IMR-90 (cell line): ENCODE results near the gene DCUN1D3. TPM values are rescaled to one million over a fixed set of nuclear protein-coding genes. Genes with fewer than 3 reads are reported as not detected.

Source experiments
- ATAC-seq: fragments of 200-7000 bp; cut with Tn5 transposase; 2 replicates; pipeline ENCODE4 v1.9.1; 2020; ENCODE audit warnings: low read depth, mild to moderate bottlenecking, moderate library complexity
- BruUV-seq: library from RNA; stranded (reverse); fragments of 400-500 nt; replicated peaks from 2 replicates; lab custom pipeline; 2021; lab: Mats Ljungman, UMichigan
- CTCF ChIA-PET: fragments of 300-600 bp; formaldehyde crosslinking; extraction: SDS; loops from one replicate; lab custom pipeline; 2021; ENCODE audit warnings: antibody characterized with exemption; lab: Yijun Ruan, JAX
- POLR2A ChIA-PET: fragments of 300-600 bp; sonication (Branson Sonifier 250); formaldehyde crosslinking; loops from one replicate; lab custom pipeline; 2022; ENCODE audit warnings: antibody characterized with exemption; ENCODE audit not compliant: unreplicated experiment; lab: Charles Lee
- DNase-seq: peaks from one replicate; pipeline ENCODE4 v3.0.0; 2013
- H2AFZ ChIP-seq: replicated peaks from 2 replicates; pipeline ENCODE3; 2013; ENCODE audit warnings: low read length, mild to moderate bottlenecking; ENCODE audit not compliant: poor library complexity
- H2AK5ac ChIP-seq: 2 replicates; pipeline ENCODE4 v1.6.1; 2013; ENCODE audit warnings: low read depth, low read length, inconsistent platforms
- H2AK9ac ChIP-seq: replicated peaks from 2 replicates; pipeline ENCODE3; 2013; ENCODE audit warnings: mild to moderate bottlenecking, low read depth, low read length, moderate library complexity; ENCODE audit not compliant: poor library complexity
- H2BK120ac ChIP-seq: 2 replicates; pipeline ENCODE4 v1.6.1; 2013; ENCODE audit warnings: low read depth, low read length, inconsistent platforms
- H2BK15ac ChIP-seq: 3 replicates; pipeline ENCODE4 v1.6.1; 2013; ENCODE audit warnings: low read depth, low read length, inconsistent platforms
- H2BK20ac ChIP-seq: 2 replicates; pipeline ENCODE4 v1.6.1; 2013; ENCODE audit warnings: low read depth, mild to moderate bottlenecking, inconsistent platforms, low read length, moderate library complexity
- H2BK5ac ChIP-seq: 2 replicates; pipeline ENCODE4 v1.6.1; 2013; ENCODE audit warnings: mild to moderate bottlenecking, low read depth, low read length, inconsistent platforms; ENCODE audit not compliant: poor library complexity, severe bottlenecking
- H3K14ac ChIP-seq: replicated peaks from 2 replicates; pipeline ENCODE4 v1.6.1; 2013; ENCODE audit warnings: low read depth, low read length, inconsistent platforms
- H3K18ac ChIP-seq: 2 replicates; pipeline ENCODE4 v1.6.1; 2013; ENCODE audit warnings: low read depth, low read length, control low read depth
- H3K23ac ChIP-seq: 2 replicates; pipeline ENCODE4 v1.6.1; 2013; ENCODE audit warnings: low read depth, low read length, inconsistent platforms
- H3K27ac ChIP-seq: 2 replicates; pipeline ENCODE4 v1.5.1; 2013; ENCODE audit warnings: mild to moderate bottlenecking, control low read depth, low read length; ENCODE audit not compliant: insufficient read depth
- H3K27me3 ChIP-seq: 2 replicates; pipeline ENCODE4 v1.6.1; 2013; ENCODE audit warnings: low read length; ENCODE audit not compliant: control insufficient read depth, insufficient read depth
- H3K36me3 ChIP-seq: 2 replicates; pipeline ENCODE4 v1.6.1; 2013; ENCODE audit warnings: low read length, mixed read lengths; ENCODE audit not compliant: control insufficient read depth, insufficient read depth
- H3K4ac ChIP-seq: 2 replicates; pipeline ENCODE4 v1.6.1; 2013; ENCODE audit warnings: low read depth, low read length, inconsistent platforms
- H3K4me1 ChIP-seq: 2 replicates; pipeline ENCODE4 v1.6.1; 2013; ENCODE audit warnings: low read length, mixed read lengths; ENCODE audit not compliant: control insufficient read depth, insufficient read depth
- H3K4me2 ChIP-seq: 2 replicates; pipeline ENCODE4 v1.6.1; 2013; ENCODE audit warnings: low read depth, mild to moderate bottlenecking, control low read depth, low read length, moderate library complexity
- H3K4me3 ChIP-seq: 2 replicates; pipeline ENCODE4 v1.5.1; 2013; ENCODE audit warnings: low read depth, mild to moderate bottlenecking, control low read depth, low read length, moderate library complexity; ENCODE audit not compliant: insufficient read depth
- H3K56ac ChIP-seq: 2 replicates; pipeline ENCODE4 v1.6.1; 2013; ENCODE audit warnings: low read length, inconsistent platforms; ENCODE audit not compliant: insufficient read depth; ENCODE audit errors: extremely low read depth
- H3K79me1 ChIP-seq, 2 experiments: 2 replicates each; pipeline ENCODE4 v1.6.1; 2013; ENCODE audit warnings: low read length in 2 of 2, inconsistent platforms in 1 of 2, low read depth in 1 of 2
- H3K9ac ChIP-seq: 2 replicates; pipeline ENCODE4 v1.6.1; 2013; ENCODE audit warnings: low read depth, low read length, control low read depth
- H3K9me1 ChIP-seq: 2 replicates; pipeline ENCODE4 v1.6.1; 2013; ENCODE audit warnings: low read length, inconsistent platforms; ENCODE audit not compliant: insufficient read depth
- H3K9me3 ChIP-seq: 2 replicates; pipeline ENCODE4 v1.6.1; 2013; ENCODE audit warnings: low read length; ENCODE audit not compliant: control insufficient read depth, insufficient read depth
- H4K20me1 ChIP-seq: 2 replicates; pipeline ENCODE4 v1.6.1; 2013; ENCODE audit warnings: low read length, inconsistent platforms; ENCODE audit not compliant: insufficient read depth
- H4K5ac ChIP-seq: 2 replicates; pipeline ENCODE4 v1.6.1; 2013; ENCODE audit warnings: mild to moderate bottlenecking, low read depth, low read length, control low read depth
- H4K8ac ChIP-seq, 2 experiments: 2 replicates each; pipeline ENCODE4 v1.6.1; 2013; ENCODE audit warnings: low read depth in 2 of 2, low read length in 2 of 2, control low read depth in 1 of 2, inconsistent platforms in 1 of 2
- H4K91ac ChIP-seq: 2 replicates; pipeline ENCODE4 v1.6.1; 2013; ENCODE audit warnings: low read depth, low read length, inconsistent platforms; ENCODE audit not compliant: insufficient read depth
- BHLHE40 ChIP-seq: fragments of 150-350 bp; IDR thresholded peaks from 2 replicates; pipeline ENCODE4 v1.6.1; 2016; ENCODE audit warnings: mild to moderate bottlenecking, low read depth, low read length
- CHD1 ChIP-seq: IDR thresholded peaks from 2 replicates; pipeline ENCODE4 v1.6.1; 2012; ENCODE audit warnings: low read depth, low read length, improper control_type of control experiment
- MAZ ChIP-seq: IDR thresholded peaks from 2 replicates; pipeline ENCODE4 v1.6.1; 2012; ENCODE audit warnings: low read depth, mild to moderate bottlenecking, low read length, improper control_type of control experiment, moderate library complexity, borderline replicate concordance
- NFE2L2 ChIP-seq: fragments of 150-350 bp; IDR thresholded peaks from 2 replicates; pipeline ENCODE4 v1.6.1; 2016; ENCODE audit warnings: low read depth, mild to moderate bottlenecking, low read length
- POLR2A ChIP-seq: IDR thresholded peaks from 2 replicates; pipeline ENCODE4 v1.6.1; 2012; ENCODE audit warnings: mild to moderate bottlenecking, low read depth, low read length
- RAD21 ChIP-seq: IDR thresholded peaks from 2 replicates; pipeline ENCODE4 v1.6.1; 2012; ENCODE audit warnings: low read length, improper control_type of control experiment
- WGBS, 2 experiments: methylation state at CpG; one replicate each; pipeline versions ENCODE4 v1.1.5 to v1.1.7; 2013; ENCODE audit warnings: missing lambda C conversion rate in 2 of 2; ENCODE audit not compliant: insufficient read length in 1 of 2; ENCODE audit errors: extremely low coverage in 2 of 2; 5-methylcytosine and 5-hydroxymethylcytosine counted together
- dilution Hi-C: fragments of 300-500 bp; cut with HindIII; formaldehyde crosslinking; loops from one replicate; pipeline ENCODE4 v1.14.3; 2018; ENCODE audit warnings: low sequenced_read_pairs; ENCODE audit not compliant: unreplicated experiment
- in situ Hi-C: fragments of 300-500 bp; cut with MboI; formaldehyde crosslinking; loops from 3 replicates; pipeline ENCODE4 v1.14.3; 2019; ENCODE audit warnings: low sequenced_read_pairs, inconsistent platforms, mixed read lengths
- intact Hi-C: fragments of 100-400 bp; cut with micrococcal nuclease; formaldehyde crosslinking; loops from 2 replicates; pipeline ENCODE4 v1.10.0; 2022
- polyA plus RNA-seq, 3 experiments: library from polyadenylated mRNA; depleted of rRNA; stranded (reverse); fragments of >200 nt; gene quantifications; 2 replicates each; pipeline ENCODE4 v1.2.3, GENCODE V29; 2012; ENCODE audit warnings: low replicate concordance in 1 of 3
- total RNA-seq: library from RNA; depleted of rRNA; stranded (reverse); fragments of >200 nt; gene quantifications from 2 replicates; pipeline ENCODE4 v1.2.3, GENCODE V29; 2012
- TF ChIP-seq, protein P1 (sequence below): conservative IDR thresholded peaks from 2 replicates; pipeline ENCODE4 v1.5.1; 2012; ENCODE audit warnings: mild to moderate bottlenecking, low read depth, low read length, improper control_type of control experiment

DCUN1D3 gene
- total and polyA plus RNA-seq, 2 of the 4 experiments (the other 2 are of a cell fraction), result 8.1 to 42.3 TPM

DNA sequence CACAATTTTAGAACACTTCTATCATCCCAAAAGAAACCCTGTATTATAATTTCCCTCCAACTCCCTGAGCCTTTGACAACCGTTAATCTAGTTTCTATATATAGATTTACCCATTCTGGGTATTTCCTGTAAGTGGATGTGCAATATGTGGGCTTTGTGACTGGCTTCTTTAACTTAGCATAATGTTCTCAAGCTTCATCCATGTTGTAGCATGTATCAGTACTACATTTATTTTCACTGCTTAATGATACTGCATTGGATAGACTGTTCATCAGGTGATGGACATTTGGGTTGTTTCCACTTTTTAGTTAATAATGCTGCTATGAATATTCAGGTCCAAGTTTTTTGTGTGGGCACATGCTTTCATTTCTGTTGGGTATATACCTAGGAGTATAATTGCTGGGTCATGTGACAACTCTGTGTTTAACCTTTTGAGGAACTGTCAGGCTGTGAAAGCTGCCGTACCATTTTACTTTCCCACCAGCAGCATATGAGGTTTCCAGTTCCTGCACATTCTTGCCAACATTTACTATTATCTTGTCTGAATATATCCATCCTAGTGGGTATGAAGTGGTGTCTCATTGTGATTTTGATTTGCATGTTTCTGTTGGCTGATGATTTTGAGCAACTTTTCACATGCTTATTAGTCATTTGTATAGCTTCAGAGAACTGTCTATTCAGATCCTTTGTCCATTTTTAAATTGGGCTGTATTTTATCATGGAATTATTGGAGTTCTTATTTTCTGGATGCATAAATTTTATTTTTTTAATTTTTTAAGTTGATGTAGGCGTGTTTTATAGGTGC is 77.4 kb downstream of the DCUN1D3 start:
- H3K14ac ChIP-seq, result no peak overlapping the region
- no peak overlapping the region for H2BK15ac ChIP-seq
- no peak overlapping the region for H4K5ac ChIP-seq
- H4K20me1 ChIP-seq, result no peaks in the 10 kb centered on the region
- no peak overlapping the region for H3K4ac ChIP-seq
- no peak for ATAC-seq
- H2BK5ac ChIP-seq, result no peak overlapping the region
- no peak overlapping the region for H2AK5ac ChIP-seq
- no peaks in the 10 kb centered on the region for H3K27me3 ChIP-seq
- H3K4me2 ChIP-seq, result no peak overlapping the region
- H3K56ac ChIP-seq, result no peak overlapping the region
- TF ChIP-seq RAD21 (no peak), POLR2A (no peak), CHD1 (no peak), NFE2L2 (no peak), MAZ (no peak), BHLHE40 (no peak)
- TF ChIP-seq, protein P1, sequence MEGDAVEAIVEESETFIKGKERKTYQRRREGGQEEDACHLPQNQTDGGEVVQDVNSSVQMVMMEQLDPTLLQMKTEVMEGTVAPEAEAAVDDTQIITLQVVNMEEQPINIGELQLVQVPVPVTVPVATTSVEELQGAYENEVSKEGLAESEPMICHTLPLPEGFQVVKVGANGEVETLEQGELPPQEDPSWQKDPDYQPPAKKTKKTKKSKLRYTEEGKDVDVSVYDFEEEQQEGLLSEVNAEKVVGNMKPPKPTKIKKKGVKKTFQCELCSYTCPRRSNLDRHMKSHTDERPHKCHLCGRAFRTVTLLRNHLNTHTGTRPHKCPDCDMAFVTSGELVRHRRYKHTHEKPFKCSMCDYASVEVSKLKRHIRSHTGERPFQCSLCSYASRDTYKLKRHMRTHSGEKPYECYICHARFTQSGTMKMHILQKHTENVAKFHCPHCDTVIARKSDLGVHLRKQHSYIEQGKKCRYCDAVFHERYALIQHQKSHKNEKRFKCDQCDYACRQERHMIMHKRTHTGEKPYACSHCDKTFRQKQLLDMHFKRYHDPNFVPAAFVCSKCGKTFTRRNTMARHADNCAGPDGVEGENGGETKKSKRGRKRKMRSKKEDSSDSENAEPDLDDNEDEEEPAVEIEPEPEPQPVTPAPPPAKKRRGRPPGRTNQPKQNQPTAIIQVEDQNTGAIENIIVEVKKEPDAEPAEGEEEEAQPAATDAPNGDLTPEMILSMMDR, result no peak
- no peak for DNase-seq
- in situ Hi-C loops (no loop called here), dilution Hi-C loops (no loop called here), intact Hi-C loops (no loop called here)
- H3K18ac ChIP-seq, result no peak overlapping the region
- no peaks in the 10 kb centered on the region for H3K4me1 ChIP-seq
- no TSS peak for BruUV-seq
- H3K9me3 ChIP-seq, result no peaks in the 10 kb centered on the region
- H4K8ac ChIP-seq, result no peak overlapping the region
- H3K79me1 ChIP-seq, result no peaks in the 10 kb centered on the region
- H2AFZ ChIP-seq, result no peak overlapping the region
- no peak overlapping the region for H3K9ac ChIP-seq
- H4K91ac ChIP-seq, result no peak overlapping the region
- ChIA-PET CTCF (no interaction called here), POLR2A (no interaction called here)
- no peak overlapping the region for H2BK120ac ChIP-seq
- H3K23ac ChIP-seq, result no peak overlapping the region
- H3K36me3 ChIP-seq, result peaks cover 4% of the 10 kb centered on the region; the same call in 1 of the 2 replicates
- H3K27ac ChIP-seq, result no peak overlapping the region
- no peak overlapping the region for H2AK9ac ChIP-seq
- H3K4me3 ChIP-seq, result no peak overlapping the region
- no peak overlapping the region for H2BK20ac ChIP-seq
- WGBS, 2 experiments, result no CpG with 5 or more reads among the region's 3 CpGs
- H3K9me1 ChIP-seq, result no peaks in the 10 kb centered on the region
